ENCODE measurements around the gene RHOT1.
"Not testable (repeated sequence)": the region's sequence is repeated elsewhere in the genome, so short reads cannot be mapped to it uniquely, and the experiment has no call there.

RHOT1 gene

DNA sequence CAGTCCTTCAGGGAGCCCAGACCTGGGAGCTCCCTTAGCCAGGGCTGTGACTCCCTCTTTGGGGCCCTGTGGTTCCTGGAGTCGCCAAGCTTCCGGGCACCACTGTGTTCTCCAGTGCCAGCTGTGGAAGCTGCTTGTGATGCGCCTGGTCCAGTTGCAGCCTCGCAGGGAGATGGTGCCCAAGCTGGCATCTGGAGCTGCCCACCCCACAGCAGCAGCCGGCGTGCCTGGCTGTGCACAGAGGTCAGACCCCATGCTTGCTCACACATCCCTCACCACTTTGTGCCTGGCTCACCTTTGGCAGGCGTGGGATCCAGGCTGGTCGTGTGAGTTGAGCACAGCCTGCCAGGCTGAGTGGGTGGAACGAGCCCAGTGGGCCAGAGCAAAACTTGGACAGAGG is 18.2 kb downstream of the RHOT1 start:
- no peak for DNase-seq

DNA sequence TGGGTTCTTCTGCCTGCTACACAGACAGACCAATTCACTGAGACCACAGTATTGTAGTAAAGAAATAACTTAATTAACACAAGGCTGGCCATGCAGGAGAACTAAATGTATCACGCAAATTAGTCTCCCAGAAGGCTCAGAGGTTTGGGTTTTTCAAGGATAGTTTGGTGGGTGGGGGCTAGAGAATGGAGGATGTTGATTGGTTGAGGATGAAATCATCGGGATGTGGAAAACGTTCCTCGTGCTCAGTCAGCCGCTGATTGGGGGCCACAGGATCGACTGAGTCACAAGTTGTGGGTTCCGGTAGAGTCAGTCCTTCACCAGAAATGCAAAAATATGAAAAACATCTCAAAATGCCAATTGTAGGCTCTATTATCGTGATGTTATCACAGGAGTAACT is 18.7 kb downstream of the RHOT1 start:
- no peak for DNase-seq

DNA sequence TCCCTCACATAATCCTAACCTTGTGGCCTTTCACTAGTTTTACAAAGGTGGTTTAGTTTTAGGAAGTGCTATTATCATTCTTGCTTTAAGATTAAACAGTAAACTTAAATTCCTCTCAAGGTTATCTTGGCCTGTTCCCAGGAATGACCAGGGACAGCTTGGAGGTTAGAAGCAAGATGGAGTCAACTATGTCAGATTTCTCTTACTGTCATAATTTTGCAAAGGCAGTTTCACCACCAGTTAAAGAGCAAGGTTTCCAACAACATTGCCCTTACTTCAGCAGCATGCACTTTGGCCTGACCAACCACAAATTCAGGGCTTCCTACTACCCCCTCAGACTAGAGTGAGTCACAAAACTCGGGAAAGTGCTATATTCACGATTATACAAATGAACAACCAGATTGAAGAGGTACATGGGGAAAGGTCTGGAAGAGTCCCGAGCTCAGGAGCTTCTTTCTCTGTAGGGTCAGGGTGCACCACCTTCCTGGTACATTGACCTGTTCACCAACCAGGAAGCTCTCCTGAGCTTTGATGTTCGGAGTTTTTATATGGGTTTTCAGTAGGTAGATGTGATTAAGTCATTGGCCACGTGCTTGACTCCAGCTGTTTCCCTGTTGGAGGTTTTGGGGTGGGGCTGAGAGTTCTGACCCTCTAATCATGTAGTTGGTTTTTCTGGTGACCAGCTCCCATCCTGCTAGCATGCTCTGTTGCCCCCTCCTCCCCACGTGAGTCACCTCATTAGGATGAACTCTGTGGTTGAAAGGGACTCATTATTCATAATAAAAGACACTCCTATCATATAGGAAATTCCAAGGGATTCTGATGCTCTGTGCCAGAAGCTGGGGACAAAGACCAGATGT is 19.4 kb downstream of the RHOT1 start:
- no peak for DNase-seq

DNA sequence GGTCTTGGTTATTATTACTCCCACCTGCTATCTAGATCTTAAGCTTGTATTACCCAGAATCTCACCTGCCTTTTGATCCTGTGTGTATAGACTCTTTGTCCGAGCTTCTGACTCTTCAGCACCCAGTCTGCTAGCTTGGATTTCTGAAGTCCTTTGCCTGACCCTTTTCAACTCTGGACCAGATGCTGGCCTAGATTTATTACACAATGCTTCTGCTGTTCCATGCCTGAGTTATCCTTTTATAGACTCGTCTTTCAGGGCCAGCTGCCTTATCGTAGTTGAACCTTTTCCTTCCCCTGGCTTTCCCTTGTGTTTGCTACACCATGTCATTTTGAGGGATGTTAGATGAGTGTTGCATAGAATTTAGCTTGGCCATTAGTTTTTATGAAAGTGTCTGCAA is 32.6 kb downstream of the RHOT1 start:
- DNase-seq = no peak

DNA sequence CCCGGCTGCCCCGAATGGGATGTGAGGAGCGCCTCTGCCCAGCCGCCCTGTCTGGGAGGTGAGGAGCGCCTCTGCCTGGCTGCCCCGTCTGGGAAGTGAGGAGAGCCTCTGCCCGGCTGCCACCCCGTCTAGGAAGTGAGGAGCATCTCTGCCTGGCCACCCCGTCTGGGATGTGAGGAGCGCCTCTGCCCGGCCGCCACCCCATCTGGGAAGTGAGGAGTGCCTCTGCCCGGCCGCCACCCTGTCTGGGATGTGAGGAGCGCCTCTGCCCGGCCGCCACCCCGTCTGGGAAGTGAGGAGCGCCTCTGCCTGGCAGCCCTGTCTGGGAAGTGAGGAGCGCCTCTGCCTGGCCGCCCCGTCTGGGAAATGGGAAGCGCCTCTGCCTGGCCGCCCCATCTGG is 36.4 kb downstream of the RHOT1 start:
- DNase-seq = not testable (repeated sequence)

DNA sequence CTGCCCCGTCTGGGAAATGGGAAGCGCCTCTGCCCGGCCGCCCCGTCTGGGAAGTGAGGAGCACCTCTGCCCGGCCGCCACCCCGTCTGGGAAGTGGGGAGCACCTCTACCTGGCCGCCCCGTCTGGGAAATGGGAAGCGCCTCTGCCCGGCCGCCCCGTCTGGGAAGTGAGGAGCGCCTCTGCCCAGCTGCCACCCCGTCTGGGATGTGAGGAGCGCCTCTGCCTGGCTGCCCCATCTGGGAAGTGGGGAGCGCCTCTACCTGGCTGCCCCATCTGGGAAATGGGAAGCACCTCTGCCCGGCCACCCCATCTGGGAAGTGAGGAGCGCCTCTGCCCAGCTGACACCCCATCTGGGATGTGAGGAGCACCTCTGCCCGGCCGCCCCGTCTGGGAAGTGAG is 36.8 kb downstream of the RHOT1 start:
- not testable (repeated sequence) for DNase-seq

DNA sequence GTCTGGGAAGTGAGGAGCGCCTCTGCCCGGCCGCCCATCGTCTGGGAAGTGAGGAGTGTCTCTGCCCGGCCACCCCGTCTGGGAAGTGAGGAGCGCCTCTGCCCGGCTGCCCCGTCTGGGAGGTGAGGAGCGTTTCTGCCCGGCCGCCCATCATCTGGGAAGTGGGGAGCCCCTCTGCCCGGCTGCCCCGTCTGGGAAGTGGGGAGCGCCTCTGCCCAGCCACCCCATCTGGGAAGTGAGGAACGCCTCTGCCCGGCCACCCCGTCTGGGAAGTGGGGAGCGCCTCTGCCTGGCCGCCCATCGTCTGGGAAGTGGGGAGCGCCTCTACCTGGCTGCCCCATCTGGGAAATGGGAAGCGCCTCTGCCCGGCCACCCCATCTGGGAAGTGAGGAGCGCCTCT is 37.2 kb downstream of the RHOT1 start:
- not testable (repeated sequence) for DNase-seq

DNA sequence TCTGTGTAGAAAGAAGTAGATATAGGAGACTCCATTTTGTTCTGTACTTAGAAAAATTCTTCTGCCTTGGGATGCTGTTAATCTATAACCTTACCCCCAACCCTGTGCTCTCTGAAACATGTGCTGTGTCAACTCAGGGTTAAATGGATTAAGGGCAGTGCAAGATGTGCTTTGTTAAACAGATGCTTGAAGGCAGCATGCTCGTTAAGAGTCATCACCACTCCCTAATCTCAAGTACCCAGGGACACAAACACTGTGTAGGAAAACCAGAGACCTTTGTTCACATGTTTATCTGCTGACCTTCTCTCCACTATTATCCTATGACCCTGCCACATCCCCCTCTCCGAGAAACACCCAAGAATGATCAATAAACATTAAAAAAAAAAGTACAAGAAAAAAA is 38.0 kb downstream of the RHOT1 start:
- DNase-seq = not testable (repeated sequence)

DNA sequence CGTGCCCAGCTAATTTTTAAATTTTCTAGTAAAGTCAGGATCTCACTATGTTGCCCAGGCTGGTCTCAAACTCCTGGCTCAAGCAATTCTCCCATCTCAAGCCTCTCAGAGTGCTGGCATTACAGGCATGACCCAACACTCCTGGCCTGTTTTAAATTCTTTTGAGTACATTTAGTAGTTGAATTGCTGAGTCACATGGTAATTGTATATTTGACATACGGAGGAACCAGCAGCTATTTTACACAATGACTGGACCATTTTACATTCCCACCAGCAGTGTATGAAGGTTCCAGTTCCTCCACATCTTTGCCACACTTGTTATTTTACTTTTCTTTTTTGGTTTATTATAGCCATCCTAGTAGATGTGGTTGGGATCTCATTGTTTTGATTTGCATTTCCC is 43.6 kb downstream of the RHOT1 start:
- DNase-seq = no peak

DNA sequence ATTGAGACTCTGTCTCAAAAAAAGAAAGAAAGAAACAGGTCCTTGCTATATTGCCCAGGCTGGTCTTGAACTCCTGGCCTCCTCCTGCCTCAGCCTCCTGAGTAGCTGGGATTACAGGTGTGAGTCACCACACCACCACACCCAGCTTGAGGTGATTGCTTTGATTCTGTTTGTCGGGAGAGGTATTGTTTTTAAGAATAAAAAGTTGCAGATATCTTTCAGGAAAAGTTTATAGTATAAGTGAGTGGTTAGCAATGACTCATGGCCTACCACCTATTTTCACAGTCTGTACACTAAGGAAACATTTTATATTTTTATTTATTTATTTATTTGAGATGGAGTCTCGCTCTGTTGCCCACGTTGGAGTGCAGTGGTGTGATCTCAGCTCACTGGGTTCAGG is 45.0 kb downstream of the RHOT1 start:
- DNase-seq = no peak

DNA sequence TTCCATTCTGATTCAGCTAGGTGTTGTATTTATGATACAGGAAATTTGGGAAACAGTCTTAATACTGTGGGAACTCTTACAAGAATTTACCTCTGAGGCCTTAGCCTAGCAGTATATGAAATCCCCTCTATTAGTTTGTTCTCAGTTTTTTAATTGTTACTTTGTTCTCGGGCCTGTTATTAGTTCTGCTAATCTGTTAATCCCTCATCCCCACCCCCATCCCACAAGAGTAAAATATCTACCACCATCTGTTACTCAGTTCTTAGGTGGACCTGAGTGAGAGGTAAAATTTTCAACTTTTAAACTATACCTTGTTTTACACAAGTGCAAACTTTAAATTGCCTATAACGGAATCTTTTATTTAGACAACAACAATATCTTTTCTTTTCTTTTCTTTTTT is 47.0 kb downstream of the RHOT1 start:
- DNase-seq = no peak

DNA sequence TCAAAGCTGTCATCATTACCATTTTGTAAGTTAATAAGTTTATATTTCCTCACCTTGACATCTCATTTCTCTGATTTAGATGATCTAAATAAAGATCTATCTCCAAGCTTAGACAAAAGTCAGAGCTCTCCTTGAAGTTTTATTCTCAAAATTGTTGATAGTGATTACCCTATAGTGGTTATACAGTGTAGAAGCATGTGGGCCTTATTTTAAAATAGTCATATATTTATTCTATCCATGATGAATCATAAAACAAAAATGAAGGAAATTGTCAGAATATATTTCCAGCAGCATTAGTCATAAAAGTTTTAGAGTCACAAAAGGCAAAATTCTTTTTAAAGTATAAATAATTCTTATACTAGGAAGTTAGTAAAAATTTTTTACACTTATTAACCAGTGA is 49.0 kb downstream of the RHOT1 start:
- no peak for DNase-seq

DNA sequence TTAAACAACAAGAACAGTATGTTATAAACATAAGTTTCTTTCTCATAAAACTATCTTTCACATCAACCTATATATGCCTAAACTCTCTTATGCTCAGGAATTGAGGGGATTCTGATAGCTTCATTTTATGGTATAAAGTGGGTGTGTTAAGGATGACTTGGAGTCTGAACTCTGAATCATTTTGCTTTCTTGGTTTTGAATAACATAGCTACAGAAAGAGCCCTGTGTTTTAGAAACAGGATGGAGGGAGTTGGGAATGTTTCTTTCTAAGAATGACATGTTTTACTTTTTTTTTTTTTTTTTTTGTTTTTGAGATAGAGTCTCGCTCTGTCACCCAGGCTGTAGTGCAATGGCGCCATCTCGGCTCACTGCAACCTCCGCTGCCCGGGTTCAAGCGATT is 50.1 kb downstream of the RHOT1 start:
- DNase-seq = no peak

DNA sequence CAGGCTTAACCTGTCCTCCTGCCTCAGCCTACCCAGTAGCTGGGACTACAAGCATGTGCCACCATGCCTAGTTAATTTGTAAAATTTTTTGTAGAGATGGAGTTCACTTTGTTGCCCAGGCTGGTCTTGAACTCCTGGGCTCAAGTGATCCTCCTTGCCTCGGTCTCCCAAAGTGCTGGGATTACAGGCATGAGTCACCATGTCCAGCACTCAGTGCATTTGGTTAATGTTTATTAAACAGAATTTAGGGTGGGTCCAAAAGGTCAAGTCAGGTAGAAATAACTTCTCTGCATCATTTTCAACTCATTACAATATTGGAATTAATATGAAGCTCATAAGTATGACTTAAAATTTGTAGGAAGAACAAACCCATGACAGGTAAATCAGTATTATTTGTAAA is 55.7 kb downstream of the RHOT1 start:
- no peak for DNase-seq

DNA sequence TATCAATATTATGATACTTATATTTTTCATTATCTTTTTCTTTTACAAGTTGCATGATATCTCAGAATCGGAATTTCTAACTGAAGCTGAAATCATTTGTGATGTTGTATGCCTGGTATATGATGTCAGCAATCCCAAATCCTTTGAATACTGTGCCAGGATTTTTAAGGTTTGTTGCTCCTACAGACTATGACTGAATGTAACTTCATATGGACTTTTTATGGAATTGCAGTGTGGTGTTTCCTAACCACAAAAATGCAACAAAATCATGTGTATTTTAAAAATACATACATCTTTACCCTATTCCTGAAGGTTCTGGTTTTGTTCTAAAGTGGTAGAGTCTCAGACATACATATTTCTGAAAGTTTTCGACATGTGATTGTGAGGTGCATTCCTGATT is 64.6 kb downstream of the RHOT1 start:
- no peak for DNase-seq

DNA sequence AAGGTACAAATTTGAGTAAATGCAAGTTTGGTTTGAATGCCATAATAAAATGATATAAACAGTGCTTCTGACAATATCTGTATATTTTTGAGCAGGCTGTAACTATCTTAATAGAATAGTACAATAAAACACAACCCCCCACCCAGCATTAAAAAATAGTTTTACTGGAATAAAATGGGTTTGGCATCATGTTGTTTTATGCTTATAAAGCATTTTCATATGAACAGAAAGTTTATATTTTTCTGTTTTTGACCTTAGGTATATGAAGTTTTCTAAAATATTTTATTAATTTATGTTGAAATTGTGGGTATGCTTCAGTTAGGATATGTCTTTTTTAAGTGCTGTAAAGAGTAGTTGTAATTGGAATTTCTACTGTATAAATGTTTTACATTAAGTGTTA is 66.1 kb downstream of the RHOT1 start:
- DNase-seq = no peak

DNA sequence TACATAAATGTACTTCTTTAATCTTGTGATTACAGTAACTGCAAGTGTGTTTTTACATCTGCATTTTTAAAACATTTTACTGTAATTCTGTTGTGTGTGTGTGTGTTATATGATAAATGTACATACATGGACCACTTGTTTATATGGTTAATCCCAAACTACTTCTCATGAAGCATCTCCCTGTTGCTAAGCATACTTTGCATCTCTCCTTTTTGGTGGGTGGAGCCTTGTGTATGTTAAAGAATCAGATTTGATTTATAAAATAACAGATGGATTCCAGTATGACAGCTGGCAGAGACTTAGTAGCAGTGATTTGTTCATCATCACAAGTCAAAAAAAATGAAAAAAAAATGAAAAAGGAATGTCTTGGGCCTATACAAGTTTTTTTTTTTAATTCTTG is 67.3 kb downstream of the RHOT1 start:
- no peak for DNase-seq

DNA sequence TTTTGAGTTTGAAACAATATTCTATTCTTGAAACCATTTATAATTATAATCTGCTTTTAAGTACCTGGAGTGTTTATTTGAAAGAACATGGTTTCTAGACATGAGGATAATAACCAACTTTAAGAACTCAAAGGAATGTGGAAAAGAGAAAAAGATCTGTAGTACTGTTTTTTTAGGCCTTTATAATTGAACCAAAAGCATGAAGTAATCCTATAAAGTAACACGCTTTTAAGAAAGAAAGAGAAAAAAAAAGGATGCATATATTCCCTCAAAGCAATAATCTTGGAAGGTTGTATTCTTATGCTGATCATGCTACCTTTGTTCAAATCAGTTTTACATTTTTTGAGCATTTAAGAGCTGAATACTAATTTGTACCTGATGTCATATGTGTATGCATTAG is 69.4 kb downstream of the RHOT1 start:
- DNase-seq = no peak

DNA sequence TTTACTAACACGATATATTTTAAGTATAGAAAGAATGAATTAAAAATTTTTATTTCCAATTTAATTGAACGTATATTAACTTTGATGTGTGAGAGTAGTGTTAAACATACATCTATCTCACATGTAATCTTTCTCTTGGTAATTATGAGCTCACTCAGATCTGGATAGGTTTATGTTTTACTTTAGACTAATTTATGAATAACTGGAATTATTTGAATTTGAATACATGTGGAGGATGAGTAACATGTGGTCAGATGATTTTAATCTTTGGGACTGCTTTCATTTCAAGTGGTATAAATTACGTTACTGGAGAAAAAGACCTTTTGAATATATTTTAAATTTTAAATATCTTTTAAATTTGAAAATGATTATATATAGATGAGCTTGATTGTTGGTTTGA is 73.4 kb downstream of the RHOT1 start:
- DNase-seq = no peak

DNA sequence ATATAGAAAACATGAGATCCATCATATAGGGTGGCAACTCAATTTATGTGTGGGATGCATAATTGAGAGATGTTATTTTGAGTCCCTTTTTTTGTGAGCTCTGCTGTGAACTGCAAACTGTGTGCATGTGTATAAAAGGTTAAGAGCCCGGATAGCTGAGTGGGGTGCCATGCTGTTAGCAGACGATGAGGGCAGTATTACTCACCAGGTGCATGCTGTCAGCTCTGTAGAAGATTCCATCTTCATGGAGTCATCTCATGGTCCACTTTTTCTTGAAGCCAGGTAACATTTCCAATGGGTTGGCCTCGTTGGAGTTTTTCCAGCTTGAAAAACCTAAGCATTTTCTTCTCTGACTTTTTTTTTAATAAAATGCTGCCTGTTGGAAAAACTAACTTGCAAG is 80.3 kb downstream of the RHOT1 start:
- no peak for DNase-seq

DNA sequence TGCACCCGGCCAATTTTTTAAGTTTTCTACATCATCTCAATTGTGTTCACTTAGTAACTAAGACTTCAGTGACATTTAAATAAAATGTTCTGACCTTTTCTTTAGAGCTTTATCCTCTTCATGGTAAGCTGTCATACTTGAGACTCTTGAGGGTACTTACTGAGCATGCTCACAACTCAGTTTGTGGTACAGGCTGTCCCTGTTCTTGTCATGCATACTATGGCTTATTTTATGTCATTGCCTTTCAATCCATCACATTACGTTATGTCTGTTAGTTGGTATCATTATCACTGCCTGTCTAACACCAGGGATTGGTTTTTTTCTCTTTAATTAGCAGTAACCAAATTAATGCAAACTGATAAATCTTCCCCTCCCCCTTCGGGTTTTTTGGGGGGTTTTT is 81.4 kb downstream of the RHOT1 start:
- no peak for DNase-seq

DNA sequence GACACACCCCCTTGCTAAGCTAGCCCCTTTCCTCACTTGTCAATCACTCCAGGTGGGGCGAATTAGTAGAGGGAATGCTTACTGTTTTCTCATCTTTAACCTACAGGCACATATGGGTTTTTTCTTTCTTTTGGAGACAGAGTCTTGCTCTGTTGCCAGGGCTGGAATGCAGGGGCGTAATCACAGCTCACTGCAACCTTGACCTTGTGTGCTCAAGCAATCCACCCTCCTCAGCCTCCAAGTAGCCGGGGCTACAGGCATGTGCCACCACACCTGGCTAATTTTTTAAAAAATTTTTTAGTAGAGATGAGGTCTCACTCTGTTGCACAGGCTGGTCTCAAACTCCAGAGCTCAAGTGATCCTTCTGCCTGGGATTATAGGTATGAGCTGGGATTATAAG is 84.6 kb downstream of the RHOT1 start:
- DNase-seq = no peak

DNA sequence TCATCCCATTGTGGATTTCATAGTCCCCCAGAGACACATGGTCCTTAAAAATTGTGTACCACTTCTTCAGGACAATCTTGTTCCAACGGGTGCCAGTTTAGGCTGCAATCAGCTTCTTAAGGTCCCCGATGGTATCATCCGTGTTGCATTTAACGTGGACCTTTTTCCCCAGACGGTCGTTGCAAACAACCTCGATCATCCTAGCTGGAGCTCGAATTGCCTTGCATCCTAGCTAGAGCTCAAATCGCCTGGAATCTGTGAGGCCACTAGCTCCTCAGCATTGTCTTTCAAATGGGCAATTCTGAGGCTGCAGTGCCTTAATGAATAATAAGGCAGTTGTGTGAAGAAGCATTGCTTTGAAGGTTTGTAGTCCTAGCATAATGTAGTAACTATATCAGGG is 85.6 kb downstream of the RHOT1 start:
- no peak for DNase-seq

DNA sequence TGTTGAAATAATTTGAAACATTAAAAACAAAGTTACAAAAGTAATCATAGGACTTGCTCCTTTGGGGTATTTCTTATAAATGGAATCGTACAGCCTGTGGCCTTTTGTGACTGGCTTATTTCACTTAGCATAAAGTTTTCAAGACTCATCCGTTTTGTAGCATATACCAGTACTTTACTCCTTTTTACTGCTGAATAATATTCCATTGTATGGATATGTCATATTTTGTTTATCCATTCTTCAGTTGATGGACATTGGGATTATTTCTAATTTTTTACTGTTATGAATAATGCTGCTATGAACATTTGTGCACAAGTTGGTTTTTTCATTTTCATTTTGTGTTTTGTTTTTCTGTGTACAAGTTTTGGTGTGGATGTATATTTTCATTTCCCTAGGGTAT is 93.3 kb downstream of the RHOT1 start:
- no peak for DNase-seq

DNA sequence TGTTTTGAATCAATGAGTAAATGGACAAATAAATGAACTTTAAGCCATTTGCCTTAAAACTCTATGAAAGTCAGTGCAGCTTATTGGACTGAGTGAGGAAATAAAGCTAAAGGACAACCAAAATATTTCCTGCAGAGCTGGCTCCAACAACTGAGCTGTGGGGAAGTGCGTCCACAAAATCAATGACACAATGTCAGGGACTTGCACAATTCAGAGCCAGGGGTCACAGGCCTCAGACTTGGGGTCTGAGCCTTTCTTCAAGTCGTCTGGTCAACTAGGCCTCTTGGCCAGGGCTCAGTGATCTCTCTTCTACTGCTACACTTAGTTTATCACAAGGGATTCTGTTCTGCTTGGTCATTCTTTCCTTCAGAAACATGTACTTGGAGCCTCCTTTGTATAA is 97.2 kb downstream of the RHOT1 start:
- no peak for DNase-seq
